GM19043 (cell line): Measurements from ENCODE around the gene ADARB2.
"Not testable (repeated sequence)": the region's sequence is repeated elsewhere in the genome, so short reads cannot be mapped to it uniquely, and the experiment has no call there.

Experiments used
- ATAC-seq: cut with Tn5 transposase; IDR thresholded peaks from one replicate; pipeline ENCODE4 v1.9.1; 2021; ENCODE audit warnings: low read depth; ENCODE audit not compliant: unreplicated experiment

The ADARB2 gene

GRCh38 chr10:1737222-1738061, at the start of gene ADARB2:
TSS of gene ADARB2 (minus strand) at chr10:1737525.
- peak; percentile 62 for ATAC-seq

- ATAC-seq: no peak
Observed at GRCh38 chr10:1785835-1786234, 48.5 kb upstream of the ADARB2 start.

- no peak for ATAC-seq
Observed at GRCh38 chr10:1782841-1783240, 45.5 kb upstream of the ADARB2 start.

- no peak for ATAC-seq
Observed at GRCh38 chr10:1779796-1780195, 42.5 kb upstream of the ADARB2 start.

GRCh38 chr10:1778375-1778969, 41.1 kb upstream of the ADARB2 start:
- no peak for ATAC-seq

- ATAC-seq: no peak
Observed at GRCh38 chr10:1776127-1776662, 38.9 kb upstream of the ADARB2 start.

- no peak for ATAC-seq
Observed at GRCh38 chr10:1774796-1775195, 37.5 kb upstream of the ADARB2 start.

- not testable (repeated sequence) for ATAC-seq
Observed at GRCh38 chr10:1773204-1773603, 35.9 kb upstream of the ADARB2 start.

- no peak for ATAC-seq
Observed at GRCh38 chr10:1766049-1766448, 28.7 kb upstream of the ADARB2 start.

- no peak for ATAC-seq
Observed at GRCh38 chr10:1762076-1762475, 24.8 kb upstream of the ADARB2 start.

GRCh38 chr10:1754506-1755153, 17.3 kb upstream of the ADARB2 start:
- ATAC-seq: no peak

GRCh38 chr10:1752153-1752552, 14.8 kb upstream of the ADARB2 start:
- no peak for ATAC-seq

- no peak for ATAC-seq
Observed at GRCh38 chr10:1747590-1748157, 10.3 kb upstream of the ADARB2 start.

GRCh38 chr10:1746796-1747195, 9.5 kb upstream of the ADARB2 start:
- no peak for ATAC-seq

GRCh38 chr10:1745780-1746456, 8.6 kb upstream of the ADARB2 start:
- no peak for ATAC-seq

GRCh38 chr10:1744524-1744923, 7.2 kb upstream of the ADARB2 start:
- ATAC-seq: no peak

- no peak for ATAC-seq
Observed at GRCh38 chr10:1743141-1743540, 5.8 kb upstream of the ADARB2 start.

GRCh38 chr10:1741450-1741849, 4.1 kb upstream of the ADARB2 start:
- ATAC-seq: no peak

GRCh38 chr10:1739751-1740150, 2.4 kb upstream of the ADARB2 start:
- no peak for ATAC-seq

GRCh38 chr10:1738950-1739349, 1.6 kb upstream of the ADARB2 start:
- peak; percentile 59 for ATAC-seq

GRCh38 chr10:1736972-1737221, 428 bp downstream of the ADARB2 start:
- no peak for ATAC-seq
